ENCODE results near the gene TMEM139. TPM values are rescaled to one million over a fixed set of nuclear protein-coding genes. Genes with fewer than 3 reads are reported as not detected.

TMEM139 gene
- total RNA-seq, 1 donor from 2014 or later, result 3.7 TPM

DNA sequence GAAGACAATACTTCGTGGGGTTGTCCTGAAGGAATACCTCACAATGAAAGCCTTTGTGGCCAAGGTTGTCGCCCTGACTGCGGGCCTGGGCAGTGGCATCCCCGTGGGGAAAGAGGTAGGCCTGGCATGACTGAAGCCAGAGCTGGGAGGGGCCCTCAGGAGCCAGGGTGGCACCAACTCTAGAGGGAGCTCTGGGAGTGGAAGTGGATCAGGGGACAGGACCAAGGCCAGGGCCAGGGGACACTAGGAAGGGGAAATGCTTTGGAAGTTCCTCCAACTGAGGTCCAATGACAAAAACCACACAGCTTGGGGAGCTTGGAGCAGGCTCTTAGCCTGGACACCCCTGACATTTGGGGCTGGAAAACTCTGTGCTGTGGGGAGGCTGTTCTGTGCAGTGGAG lies 37.0 kb downstream of the TMEM139 start:
- DNase-seq (ENCODE audit: low read depth) (no peak), FAIRE-seq (no peak)
- Histone ChIP-seq H3K27me3 (ENCODE audit: control insufficient read depth, insufficient read depth, low read length) (no peaks in the 10 kb centered on the region), H3K4me3 (ENCODE audit: low read depth, low read length) (no peak overlapping the region), H3K36me3 (ENCODE audit: control insufficient read depth, insufficient read depth, low read length) (no peaks in the 10 kb centered on the region)
- TF ChIP-seq, protein P1, sequence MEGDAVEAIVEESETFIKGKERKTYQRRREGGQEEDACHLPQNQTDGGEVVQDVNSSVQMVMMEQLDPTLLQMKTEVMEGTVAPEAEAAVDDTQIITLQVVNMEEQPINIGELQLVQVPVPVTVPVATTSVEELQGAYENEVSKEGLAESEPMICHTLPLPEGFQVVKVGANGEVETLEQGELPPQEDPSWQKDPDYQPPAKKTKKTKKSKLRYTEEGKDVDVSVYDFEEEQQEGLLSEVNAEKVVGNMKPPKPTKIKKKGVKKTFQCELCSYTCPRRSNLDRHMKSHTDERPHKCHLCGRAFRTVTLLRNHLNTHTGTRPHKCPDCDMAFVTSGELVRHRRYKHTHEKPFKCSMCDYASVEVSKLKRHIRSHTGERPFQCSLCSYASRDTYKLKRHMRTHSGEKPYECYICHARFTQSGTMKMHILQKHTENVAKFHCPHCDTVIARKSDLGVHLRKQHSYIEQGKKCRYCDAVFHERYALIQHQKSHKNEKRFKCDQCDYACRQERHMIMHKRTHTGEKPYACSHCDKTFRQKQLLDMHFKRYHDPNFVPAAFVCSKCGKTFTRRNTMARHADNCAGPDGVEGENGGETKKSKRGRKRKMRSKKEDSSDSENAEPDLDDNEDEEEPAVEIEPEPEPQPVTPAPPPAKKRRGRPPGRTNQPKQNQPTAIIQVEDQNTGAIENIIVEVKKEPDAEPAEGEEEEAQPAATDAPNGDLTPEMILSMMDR (IDR thresholded peaks at IDR 0.05; ENCODE audit: insufficient read depth, low read length, severe bottlenecking), result peak; percentile 52

DNA sequence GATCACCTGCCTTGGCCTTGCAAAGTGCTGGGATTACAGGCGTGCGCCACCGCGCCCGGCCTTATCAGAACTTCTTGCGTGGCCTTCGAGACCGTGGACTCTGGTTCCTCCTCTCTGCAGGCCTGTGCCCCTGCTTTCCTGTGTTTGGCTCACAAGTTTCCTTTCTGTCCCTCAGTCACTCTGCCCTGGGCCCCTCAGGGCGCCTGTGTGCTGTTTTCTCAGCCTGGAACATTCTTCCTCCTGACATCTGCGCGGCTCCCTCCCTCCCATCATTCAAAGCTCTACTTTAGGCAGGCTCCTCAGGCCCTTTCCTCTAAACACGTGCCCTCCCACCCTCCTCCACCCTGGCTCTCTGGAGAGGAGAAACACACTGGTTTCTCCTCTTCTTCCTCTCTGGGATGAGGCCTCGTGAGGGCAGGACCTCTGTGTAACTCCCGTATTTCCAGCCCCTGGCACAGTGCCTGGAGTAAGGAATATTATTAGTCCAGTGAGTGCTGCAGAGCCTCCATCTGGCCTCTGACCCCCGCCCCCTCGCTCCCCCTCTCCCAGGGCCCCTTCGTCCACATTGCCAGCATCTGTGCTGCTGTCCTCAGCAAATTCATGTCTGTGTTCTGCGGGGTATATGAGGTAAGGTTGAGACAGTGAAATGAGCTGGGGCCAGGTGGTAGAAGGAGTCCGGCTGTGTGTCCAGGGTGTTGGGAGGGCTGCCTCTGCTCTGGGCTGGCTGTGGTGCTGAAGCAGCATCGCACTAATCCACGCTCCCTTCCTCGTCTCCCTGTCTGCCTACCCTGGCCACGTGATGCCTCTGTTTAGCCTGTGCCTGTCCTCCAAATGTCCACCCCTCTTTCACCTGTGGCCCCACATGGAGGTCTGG lies 38.2 kb downstream of the TMEM139 start:
- FAIRE-seq, result no peak

DNA sequence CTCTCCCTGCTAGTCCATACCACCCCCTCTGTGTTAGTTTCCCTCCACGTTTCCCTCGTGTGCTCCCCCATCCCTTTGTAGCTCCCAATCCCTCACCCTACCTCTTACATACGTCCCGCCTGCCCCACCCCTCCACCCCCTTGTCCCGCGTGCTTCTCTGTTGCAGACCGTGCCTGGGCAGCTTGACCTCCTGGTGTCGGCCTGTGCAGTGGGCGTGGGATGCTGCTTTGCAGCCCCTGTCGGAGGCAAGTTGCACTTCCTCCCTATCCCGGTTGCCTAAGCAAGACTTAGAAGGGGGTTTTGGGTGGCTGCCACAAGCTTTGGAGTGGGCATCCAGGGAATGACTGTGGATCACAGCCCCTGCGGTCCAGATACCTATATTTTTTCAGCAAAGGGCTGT lies 38.9 kb downstream of the TMEM139 start:
- H3K4me3 ChIP-seq (ENCODE audit: low read depth, low read length), result no peak overlapping the region
- DNase-seq (ENCODE audit: low read depth) (no peak), FAIRE-seq (no peak)
- TF ChIP-seq, protein P1 (IDR thresholded peaks at IDR 0.05; ENCODE audit: insufficient read depth, low read length, severe bottlenecking), result no peak
- no peaks in the 10 kb centered on the region for H3K36me3 ChIP-seq (ENCODE audit: control insufficient read depth, insufficient read depth, low read length)
- no peaks in the 10 kb centered on the region for H3K27me3 ChIP-seq (ENCODE audit: control insufficient read depth, insufficient read depth, low read length)

More for the DNA sequence above, 38.2 kb downstream of the TMEM139 start:
- Histone ChIP-seq H3K36me3 (ENCODE audit: control insufficient read depth, insufficient read depth, low read length) (no peaks in the 10 kb centered on the region), H3K27me3 (ENCODE audit: control insufficient read depth, insufficient read depth, low read length) (no peaks in the 10 kb centered on the region), H3K4me3 (ENCODE audit: low read depth, low read length) (no peak overlapping the region)
- TF ChIP-seq, protein P1 (IDR thresholded peaks at IDR 0.05; ENCODE audit: insufficient read depth, low read length, severe bottlenecking), result no peak
- DNase-seq (ENCODE audit: low read depth), result no peak

DNA sequence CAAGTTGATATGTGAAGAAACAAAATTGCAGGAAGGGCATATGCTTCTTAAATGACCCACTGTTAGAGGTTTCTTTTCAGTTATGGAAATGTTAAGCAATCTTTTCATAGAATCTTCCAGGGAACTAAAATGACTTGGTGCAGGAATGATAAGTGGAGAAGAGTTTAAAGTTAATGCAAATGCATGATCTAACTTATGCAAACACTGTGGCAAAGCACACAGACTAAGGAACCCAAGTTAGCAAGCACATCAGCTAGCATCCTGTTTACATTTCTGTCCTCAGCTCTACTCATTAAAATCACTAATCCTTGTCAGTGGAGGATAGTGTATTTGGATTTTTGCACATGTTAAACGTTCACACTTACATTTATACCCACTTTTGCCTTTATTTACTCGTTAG lies 40.5 kb downstream of the TMEM139 start:
- DNase-seq (ENCODE audit: low read depth), result no peak
- no peak for FAIRE-seq
- TF ChIP-seq, protein P1 (IDR thresholded peaks at IDR 0.05; ENCODE audit: insufficient read depth, low read length, severe bottlenecking), result no peak
- Histone ChIP-seq H3K4me3 (ENCODE audit: low read depth, low read length) (no peak overlapping the region), H3K36me3 (ENCODE audit: control insufficient read depth, insufficient read depth, low read length) (no peaks in the 10 kb centered on the region), H3K27me3 (ENCODE audit: control insufficient read depth, insufficient read depth, low read length) (no peaks in the 10 kb centered on the region)

DNA sequence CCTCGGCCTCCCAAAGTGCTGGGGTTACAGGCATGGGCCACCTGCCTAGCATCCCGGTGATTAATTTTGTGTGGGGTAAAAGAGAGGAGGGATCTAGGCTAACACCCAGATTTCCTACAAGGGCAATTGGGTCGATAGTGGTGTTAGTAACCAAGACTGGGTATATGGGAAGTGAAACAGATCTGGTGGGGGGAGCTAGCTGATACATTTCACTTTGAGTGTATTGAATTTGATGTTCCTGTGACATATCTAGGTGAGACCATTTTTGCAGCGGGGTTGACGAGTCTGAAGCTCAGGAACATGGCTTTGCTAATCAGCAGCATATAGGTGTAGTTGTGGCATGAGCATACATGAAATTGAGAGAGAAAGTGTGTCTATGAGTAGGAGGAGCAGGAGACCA lies 43.1 kb downstream of the TMEM139 start:
- Histone ChIP-seq H3K36me3 (ENCODE audit: control insufficient read depth, insufficient read depth, low read length) (no peaks in the 10 kb centered on the region), H3K4me3 (ENCODE audit: low read depth, low read length) (no peak overlapping the region), H3K27me3 (ENCODE audit: control insufficient read depth, insufficient read depth, low read length) (no peaks in the 10 kb centered on the region)
- TF ChIP-seq, protein P1 (IDR thresholded peaks at IDR 0.05; ENCODE audit: insufficient read depth, low read length, severe bottlenecking), result no peak
- DNase-seq (ENCODE audit: low read depth) (no peak), FAIRE-seq (no peak)

All from bronchial epithelial cell (primary cell).